Neuronal stem cell (in vitro differentiated cells): ENCODE results near the gene PPARD.
A peak's percentile ranks its signal among the peaks of the same experiment; 100 is the strongest.

Source experiments
- DNase-seq: peaks from one replicate; pipeline ENCODE4 v3.0.0-alpha.2; 2013; ENCODE audit warnings: low spot score
- H2AFZ ChIP-seq: one replicate; pipeline ENCODE4 v1.6.1; 2013; ENCODE audit warnings: mild to moderate bottlenecking, low read length, inconsistent platforms
- H2AK5ac ChIP-seq: 2 replicates; pipeline ENCODE4 v1.6.1; 2013; ENCODE audit warnings: low read depth, mild to moderate bottlenecking, inconsistent platforms, low read length, moderate library complexity, mixed read lengths
- H2BK120ac ChIP-seq: 2 replicates; pipeline ENCODE4 v1.6.1; 2013; ENCODE audit warnings: low read depth, mild to moderate bottlenecking, inconsistent platforms, low read length, moderate library complexity, mixed read lengths
- H2BK12ac ChIP-seq: one replicate; pipeline ENCODE4 v1.6.1; 2013; ENCODE audit warnings: low read length, inconsistent platforms
- H2BK15ac ChIP-seq: 2 replicates; pipeline ENCODE4 v1.6.1; 2013; ENCODE audit warnings: mild to moderate bottlenecking, low read length, inconsistent platforms, mixed read lengths
- H2BK5ac ChIP-seq: one replicate; pipeline ENCODE4 v1.6.1; 2013; ENCODE audit warnings: inconsistent platforms, mild to moderate bottlenecking, low read length, moderate library complexity
- H3K14ac ChIP-seq: one replicate; pipeline ENCODE4 v1.6.1; 2013; ENCODE audit warnings: low read length, inconsistent platforms
- H3K18ac ChIP-seq: 2 replicates; pipeline ENCODE4 v1.6.1; 2013; ENCODE audit warnings: low read length, inconsistent platforms
- H3K23ac ChIP-seq: 2 replicates; pipeline ENCODE4 v1.6.1; 2013; ENCODE audit warnings: low read depth, mild to moderate bottlenecking, mixed read lengths, low read length, inconsistent platforms; ENCODE audit not compliant: poor library complexity
- H3K27ac ChIP-seq: replicated peaks from 3 replicates; pipeline ENCODE4 v1.5.1; 2013; ENCODE audit warnings: low read length, inconsistent platforms
- H3K27me3 ChIP-seq, 3 experiments: 2 replicates each; pipeline ENCODE4 v1.6.1; 2013; ENCODE audit warnings: low read length in 3 of 3, mild to moderate bottlenecking in 2 of 3, inconsistent platforms in 1 of 3, low read depth in 1 of 3, mixed read lengths in 1 of 3, moderate library complexity in 1 of 3; ENCODE audit not compliant: control insufficient read depth in 3 of 3, insufficient read depth in 3 of 3
- H3K36me3 ChIP-seq, 2 donors: replicated peaks in 1 of 2; 2 replicates each; pipeline ENCODE4 v1.6.1; 2013; ENCODE audit warnings: low read length in 2 of 2; ENCODE audit not compliant: control insufficient read depth in 2 of 2, insufficient read depth in 2 of 2
- H3K4ac ChIP-seq: 2 replicates; pipeline ENCODE4 v1.6.1; 2013; ENCODE audit warnings: inconsistent platforms, mild to moderate bottlenecking, low read length, moderate library complexity
- H3K4me1 ChIP-seq, 2 donors: 1 replicate in 1 of 2; 2 replicates in 1 of 2; pipeline ENCODE4 v1.6.1; 2013; ENCODE audit warnings: low read length in 2 of 2, low read depth in 1 of 2; ENCODE audit not compliant: control insufficient read depth in 2 of 2, insufficient read depth in 1 of 2
- H3K4me2 ChIP-seq: one replicate; pipeline ENCODE4 v1.6.1; 2013; ENCODE audit warnings: mild to moderate bottlenecking, low read length, inconsistent platforms; ENCODE audit not compliant: insufficient read depth, poor library complexity, severe bottlenecking
- H3K4me3 ChIP-seq, 2 donors: 2 replicates each; pipeline ENCODE4 v1.5.1; 2013; ENCODE audit warnings: low read length in 2 of 2, mild to moderate bottlenecking in 2 of 2, inconsistent platforms in 1 of 2, moderate library complexity in 1 of 2
- H3K79me1 ChIP-seq: one replicate; pipeline ENCODE4 v1.6.1; 2013; ENCODE audit warnings: low read depth, mild to moderate bottlenecking, inconsistent platforms, low read length, moderate library complexity
- H3K9ac ChIP-seq: one replicate; pipeline ENCODE4 v1.6.1; 2013; ENCODE audit warnings: mild to moderate bottlenecking, low read depth, low read length, inconsistent platforms; ENCODE audit not compliant: poor library complexity
- H3K9me3 ChIP-seq, 2 donors: replicated peaks in 1 of 2; 2 replicates each; pipeline versions ENCODE3 to v1.6.1; 2013; ENCODE audit warnings: low read length in 2 of 2, mild to moderate bottlenecking in 2 of 2, inconsistent platforms in 1 of 2, low read depth in 1 of 2, mixed read lengths in 1 of 2, moderate library complexity in 1 of 2; ENCODE audit not compliant: control insufficient read depth in 2 of 2, insufficient read depth in 1 of 2
- H4K8ac ChIP-seq: one replicate; pipeline ENCODE4 v1.6.1; 2013; ENCODE audit warnings: low read depth, mild to moderate bottlenecking, inconsistent platforms, low read length, moderate library complexity
- H4K91ac ChIP-seq: one replicate; pipeline ENCODE4 v1.6.1; 2013; ENCODE audit warnings: low read length, low read depth, mild to moderate bottlenecking, inconsistent platforms; ENCODE audit not compliant: poor library complexity
- WGBS, 2 donors: extraction: QIAGEN DNeasy Blood & Tissue Kit; methylation state at CpG; one replicate each; pipeline ENCODE4 v1.1.7; 2013; ENCODE audit warnings: missing lambda C conversion rate in 2 of 2, mixed read lengths in 1 of 2; ENCODE audit not compliant: insufficient read length in 2 of 2, insufficient replicate concordance in 1 of 2; ENCODE audit errors: extremely low coverage in 2 of 2; 5-methylcytosine and 5-hydroxymethylcytosine counted together

Gene PPARD

DNA sequence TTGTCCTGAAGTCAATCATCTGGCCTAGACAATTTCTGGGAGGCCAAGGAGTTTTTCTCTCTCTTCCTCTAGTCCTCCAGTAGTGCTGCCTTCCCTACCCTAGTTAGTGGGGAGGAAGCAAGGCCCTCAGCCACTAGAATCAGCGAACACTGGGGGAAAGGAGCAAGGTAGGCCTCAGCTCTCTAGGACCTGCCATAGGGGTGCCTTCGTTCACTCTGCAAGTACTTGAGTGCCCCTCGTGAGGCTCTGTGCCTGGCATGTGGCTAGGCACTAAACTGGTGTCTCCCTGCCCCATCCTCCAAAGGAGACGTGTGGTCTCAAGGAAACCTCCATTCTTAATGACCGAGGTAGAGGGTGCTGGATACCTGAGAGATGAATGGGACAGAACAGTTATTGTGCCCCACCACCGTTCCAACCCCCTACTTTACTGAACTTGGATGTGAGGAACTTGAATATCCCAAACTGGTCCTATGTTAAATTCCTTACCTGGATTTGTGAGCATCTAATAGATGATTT lies 43.7 kb upstream of the PPARD start:
- Histone ChIP-seq H3K9ac (no peak overlapping the region), H3K4me3 (no peak overlapping the region), H2BK5ac (no peak overlapping the region), H4K8ac (no peak overlapping the region), H3K9me3 (no peaks in the 10 kb centered on the region), H2AK5ac (no peak overlapping the region), H2BK15ac (no peak overlapping the region), H3K4me2 (no peak overlapping the region), H3K79me1 (no peaks in the 10 kb centered on the region), H3K4ac (no peak overlapping the region), H3K27ac (no peak overlapping the region), H3K18ac (no peak overlapping the region), H3K27me3 (no peaks in the 10 kb centered on the region), H3K23ac (no peak overlapping the region), H2BK120ac (no peak overlapping the region), H3K14ac (no peak overlapping the region), H3K4me1 (peaks cover 7 to 8% of the 10 kb centered on the region in 2 donors), H3K36me3 (peaks cover 4 to 43% of the 10 kb centered on the region in 2 donors), H2BK12ac (no peak overlapping the region), H2AFZ (no peak overlapping the region), H4K91ac (no peak overlapping the region)
- no CpG with 5 or more reads among the region's 6 CpGs for WGBS, 2 donors
- DNase-seq: no peak

DNA sequence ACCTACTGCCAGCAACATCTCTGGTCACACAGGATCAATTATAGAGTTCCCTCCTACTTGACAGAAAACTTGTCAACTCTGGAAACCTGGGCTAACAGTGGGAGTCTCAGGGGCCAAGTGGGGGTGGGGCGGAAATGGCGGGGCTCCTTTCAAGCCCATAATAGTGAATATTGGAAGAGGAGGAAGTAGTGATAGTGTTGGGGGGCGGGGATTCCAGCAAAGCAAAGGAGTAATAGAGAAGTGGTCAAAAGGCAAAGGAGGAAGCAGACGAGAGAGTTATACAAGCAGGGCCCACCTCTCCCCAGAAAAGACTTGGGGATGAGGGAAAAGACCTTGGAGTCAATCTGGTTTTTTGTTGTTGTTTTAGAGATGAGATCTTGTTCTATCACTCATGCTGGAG lies 42.7 kb upstream of the PPARD start:
- no CpG with 5 or more reads among the region's 4 CpGs for WGBS, 2 donors
- Histone ChIP-seq H2AFZ (no peak overlapping the region), H4K91ac (no peak overlapping the region), H3K79me1 (no peaks in the 10 kb centered on the region), H3K18ac (no peak overlapping the region), H3K14ac (no peak overlapping the region), H3K9ac (no peak overlapping the region), H2AK5ac (no peak overlapping the region), H3K4me1 (peaks cover 7 to 8% of the 10 kb centered on the region in 2 donors), H2BK120ac (no peak overlapping the region), H3K36me3 (peaks cover 2 to 33% of the 10 kb centered on the region in 2 donors), H2BK15ac (no peak overlapping the region), H3K4me3 (no peak overlapping the region), H3K4ac (no peak overlapping the region), H4K8ac (no peak overlapping the region), H3K9me3 (no peaks in the 10 kb centered on the region), H2BK12ac (no peak overlapping the region), H3K4me2 (no peak overlapping the region), H3K27me3 (no peaks in the 10 kb centered on the region), H2BK5ac (no peak overlapping the region), H3K23ac (no peak overlapping the region), H3K27ac (no peak overlapping the region)
- no peak for DNase-seq

DNA sequence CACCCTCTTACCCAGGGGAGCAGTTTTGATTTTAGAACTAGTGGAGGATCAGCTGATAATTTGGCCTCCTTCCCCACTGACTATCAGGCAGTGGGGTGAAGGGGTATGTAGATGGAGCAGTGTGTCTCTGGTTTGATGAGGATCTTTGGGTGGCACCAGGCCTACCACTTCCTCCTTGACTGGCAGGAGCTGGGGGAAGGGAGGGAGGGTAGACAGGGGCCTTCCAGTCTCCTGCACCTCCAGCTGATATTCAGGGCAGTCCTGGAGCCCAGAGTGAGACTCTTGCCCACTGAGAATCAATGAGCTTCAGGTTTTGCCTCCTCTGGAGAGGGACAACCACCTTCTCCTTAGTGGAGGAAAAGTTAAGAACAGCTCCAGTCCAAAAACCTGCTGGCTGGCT lies 41.5 kb upstream of the PPARD start:
- no peak overlapping the region for H3K18ac ChIP-seq
- DNase-seq: no peak
- peaks cover 0 to 22% of the 10 kb centered on the region in 2 donors for H3K36me3 ChIP-seq
- H3K4ac ChIP-seq: no peak overlapping the region
- H3K4me1 ChIP-seq: peaks cover 7 to 8% of the 10 kb centered on the region in 2 donors
- no peak overlapping the region for H2BK5ac ChIP-seq
- H4K8ac ChIP-seq: no peak overlapping the region
- H2BK15ac ChIP-seq: no peak overlapping the region
- peak overlapping the region; percentile 48 for H3K23ac ChIP-seq
- H3K27me3 ChIP-seq: no peaks in the 10 kb centered on the region
- no peak overlapping the region for H3K4me3 ChIP-seq
- H3K79me1 ChIP-seq: no peaks in the 10 kb centered on the region
- H2AFZ ChIP-seq: no peak overlapping the region
- no peak overlapping the region for H2AK5ac ChIP-seq
- H2BK120ac ChIP-seq: peak overlapping the region; percentile 34
- no peaks in the 10 kb centered on the region for H3K9me3 ChIP-seq
- H3K9ac ChIP-seq: no peak overlapping the region
- no peak overlapping the region for H3K14ac ChIP-seq
- H3K4me2 ChIP-seq: no peak overlapping the region
- no peak overlapping the region for H2BK12ac ChIP-seq
- no peak overlapping the region for H3K27ac ChIP-seq
- no peak overlapping the region for H4K91ac ChIP-seq

DNA sequence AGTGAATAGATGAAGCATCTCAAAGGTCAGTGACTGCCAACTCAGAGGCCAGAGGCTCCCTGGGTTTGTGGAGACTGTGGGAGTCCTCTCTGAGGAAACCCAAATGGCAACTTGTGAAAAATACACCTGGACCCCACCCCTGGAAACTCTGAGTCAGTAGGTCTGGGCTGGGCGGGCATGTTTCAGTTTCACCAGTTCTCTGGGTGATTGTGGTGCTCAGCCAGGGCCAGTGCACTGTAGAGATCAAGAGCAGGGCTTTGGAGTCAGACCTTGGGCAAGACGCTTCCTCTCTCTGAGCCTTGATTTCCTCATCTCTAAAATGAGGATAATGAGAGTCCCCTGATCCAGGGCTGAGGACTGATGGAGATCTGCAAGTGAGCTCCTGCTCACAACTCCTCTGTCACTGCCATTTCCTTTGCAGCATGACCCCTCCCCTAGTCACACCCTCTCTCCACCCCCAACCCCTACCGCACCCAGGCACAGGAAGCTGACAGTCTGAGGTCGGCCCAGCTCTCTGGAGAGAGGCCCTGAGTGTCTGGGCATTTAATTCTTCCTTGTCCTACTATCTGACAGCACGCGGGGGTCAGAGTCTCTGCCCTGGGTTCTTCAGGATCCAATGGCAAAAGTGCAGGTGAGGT lies 39.6 kb upstream of the PPARD start:
- Histone ChIP-seq H3K4me3 (no peak overlapping the region), H2BK5ac (no peak overlapping the region), H3K4me1 (peaks cover 6 to 8% of the 10 kb centered on the region in 2 donors), H3K14ac (no peak overlapping the region), H2AFZ (peak overlapping the region; percentile 90), H3K27ac (no peak overlapping the region), H2BK120ac (no peak overlapping the region), H3K27me3 (no peaks in the 10 kb centered on the region), H3K36me3 (peaks cover 0 to 5% of the 10 kb centered on the region in 2 donors), H3K9me3 (no peaks in the 10 kb centered on the region), H2AK5ac (no peak overlapping the region), H4K91ac (no peak overlapping the region), H2BK12ac (no peak overlapping the region), H3K18ac (no peak overlapping the region), H3K4me2 (no peak overlapping the region), H3K4ac (no peak overlapping the region), H3K9ac (no peak overlapping the region), H4K8ac (no peak overlapping the region), H3K23ac (no peak overlapping the region), H3K79me1 (no peaks in the 10 kb centered on the region), H2BK15ac (no peak overlapping the region)
- DNase-seq: no peak
- WGBS, 2 donors: no CpG with 5 or more reads among the region's 6 CpGs
